Activated naive CD4-positive, alpha-beta T cell treated with anti-CD3 and anti-CD28 coated beads for 36 hours (primary cell): ENCODE data around the gene NEK6. TPM values are rescaled to one million over a fixed set of nuclear protein-coding genes. Genes with fewer than 3 reads are reported as not detected.

ENCODE experiments used
- CTCF ChIA-PET: fragments of 350-600 bp; sonication (Branson Sonifier 250); formaldehyde crosslinking; loops from one replicate; lab custom pipeline; 2021; ENCODE audit warnings: antibody characterized with exemption; lab: Charles Lee
- DNase-seq: peaks from one replicate; pipeline ENCODE4 v3.0.0-alpha.2; 2020
- H3K27ac Mint-ChIP-seq: one replicate; pipeline ENCODE4 v1.8.0; 2021; ENCODE audit warnings: mild to moderate bottlenecking, mixed read lengths
- H3K27me3 Mint-ChIP-seq: one replicate; pipeline ENCODE4 v1.8.0; 2021; ENCODE audit warnings: low read depth, mixed read lengths
- H3K36me3 Mint-ChIP-seq: one replicate; pipeline ENCODE4 v1.8.0; 2021; ENCODE audit warnings: low read depth, mixed read lengths
- H3K4me1 Mint-ChIP-seq: one replicate; pipeline ENCODE4 v1.8.0; 2021; ENCODE audit warnings: low read depth, mixed read lengths
- H3K4me3 Mint-ChIP-seq: one replicate; pipeline ENCODE4 v1.8.0; 2021; ENCODE audit warnings: mild to moderate bottlenecking, moderate library complexity, mixed read lengths
- H3K9me3 Mint-ChIP-seq: one replicate; pipeline ENCODE4 v1.8.0; 2021; ENCODE audit warnings: mixed read lengths
- intact Hi-C: fragments of 100-400 bp; cut with micrococcal nuclease; formaldehyde crosslinking; loops from one replicate; pipeline ENCODE4 v1.15.1; 2023
- total RNA-seq, 2 experiments: library from RNA; stranded (reverse); gene quantifications; one replicate each; pipeline ENCODE4 v1.2.3, GENCODE V29; 2021

NEK6 gene
- total RNA-seq, 2 experiments from 2014 or later, result 0.89 to 1.5 TPM

GRCh38 chr9:124327491-124327890 lies 69.7 kb downstream of the NEK6 start:
- no peaks in the 10 kb centered on the region for H3K27me3 Mint-ChIP-seq
- intact Hi-C loops, result no loop called here
- CTCF ChIA-PET, result no interaction called here

GRCh38 chr9:124328285-124328684 lies 70.5 kb downstream of the NEK6 start:
- Mint-ChIP-seq H3K4me3 (no peak overlapping the region), H3K27me3 (no peaks in the 10 kb centered on the region), H3K4me1 (no peaks in the 10 kb centered on the region), H3K36me3 (no peaks in the 10 kb centered on the region), H3K27ac (no peak overlapping the region), H3K9me3 (no peaks in the 10 kb centered on the region)
- no peak for DNase-seq
- intact Hi-C loops, result no loop called here
- CTCF ChIA-PET, result interaction anchor here (0.6 kb wide), 1 partner anchor 202 kb away, joined by 3 read pairs; no protein-coding TSS in a partner anchor

More at GRCh38 chr9:124327491-124327890, 69.7 kb downstream of the NEK6 start:
- H3K4me1 Mint-ChIP-seq, result no peaks in the 10 kb centered on the region
- DNase-seq, result no peak
- H3K9me3 Mint-ChIP-seq, result no peaks in the 10 kb centered on the region
- H3K4me3 Mint-ChIP-seq, result no peak overlapping the region
- no peak overlapping the region for H3K27ac Mint-ChIP-seq
- no peaks in the 10 kb centered on the region for H3K36me3 Mint-ChIP-seq

- no peaks in the 10 kb centered on the region for H3K36me3 Mint-ChIP-seq
- intact Hi-C loops, result no loop called here
- H3K27me3 Mint-ChIP-seq, result no peaks in the 10 kb centered on the region
- H3K9me3 Mint-ChIP-seq, result no peaks in the 10 kb centered on the region
- no peak for DNase-seq
- CTCF ChIA-PET, result no interaction called here
- H3K4me3 Mint-ChIP-seq, result no peak overlapping the region
- no peaks in the 10 kb centered on the region for H3K4me1 Mint-ChIP-seq
- H3K27ac Mint-ChIP-seq, result no peak overlapping the region
Observed at GRCh38 chr9:124329206-124329792, 71.5 kb downstream of the NEK6 start.

GRCh38 chr9:124330011-124330697 lies 72.4 kb downstream of the NEK6 start:
- no peaks in the 10 kb centered on the region for H3K27me3 Mint-ChIP-seq
- H3K27ac Mint-ChIP-seq, result no peak overlapping the region
- CTCF ChIA-PET, result interaction anchor here (0.6 kb wide), 1 partner anchor 101 kb away, joined by 3 read pairs; no protein-coding TSS in a partner anchor
- no peak overlapping the region for H3K4me3 Mint-ChIP-seq
- no peak for DNase-seq
- no peaks in the 10 kb centered on the region for H3K9me3 Mint-ChIP-seq
- H3K4me1 Mint-ChIP-seq, result no peaks in the 10 kb centered on the region
- intact Hi-C loops, result no loop called here
- no peaks in the 10 kb centered on the region for H3K36me3 Mint-ChIP-seq

GRCh38 chr9:124331580-124331979 lies 73.8 kb downstream of the NEK6 start:
- DNase-seq, result no peak
- no peaks in the 10 kb centered on the region for H3K27me3 Mint-ChIP-seq
- no peaks in the 10 kb centered on the region for H3K4me1 Mint-ChIP-seq
- no peak overlapping the region for H3K4me3 Mint-ChIP-seq
- H3K27ac Mint-ChIP-seq, result no peak overlapping the region
- H3K36me3 Mint-ChIP-seq, result no peaks in the 10 kb centered on the region
- CTCF ChIA-PET, result no interaction called here
- no peaks in the 10 kb centered on the region for H3K9me3 Mint-ChIP-seq
- intact Hi-C loops, result no loop called here

- intact Hi-C loops, result no loop called here
- Mint-ChIP-seq H3K36me3 (no peaks in the 10 kb centered on the region), H3K27me3 (no peaks in the 10 kb centered on the region), H3K4me1 (no peaks in the 10 kb centered on the region), H3K4me3 (no peak overlapping the region), H3K27ac (no peak overlapping the region), H3K9me3 (peaks cover 3% of the 10 kb centered on the region)
- CTCF ChIA-PET, result no interaction called here
- no peak for DNase-seq
Observed at GRCh38 chr9:124332361-124333202, 74.8 kb downstream of the NEK6 start.

GRCh38 chr9:124333203-124333579 lies 75.4 kb downstream of the NEK6 start:
- Mint-ChIP-seq H3K36me3 (no peaks in the 10 kb centered on the region), H3K4me1 (no peaks in the 10 kb centered on the region), H3K9me3 (peaks cover 6% of the 10 kb centered on the region), H3K27me3 (no peaks in the 10 kb centered on the region), H3K27ac (no peak overlapping the region), H3K4me3 (no peak overlapping the region)
- no peak for DNase-seq
- intact Hi-C loops, result no loop called here
- CTCF ChIA-PET, result no interaction called here

GRCh38 chr9:124334568-124335319 lies 77.0 kb downstream of the NEK6 start:
- Mint-ChIP-seq H3K27ac (no peak overlapping the region), H3K27me3 (no peaks in the 10 kb centered on the region), H3K36me3 (no peaks in the 10 kb centered on the region), H3K4me3 (no peak overlapping the region), H3K9me3 (peaks cover 11% of the 10 kb centered on the region), H3K4me1 (no peaks in the 10 kb centered on the region)
- no peak for DNase-seq
- CTCF ChIA-PET, result no interaction called here
- intact Hi-C loops, result no loop called here

GRCh38 chr9:124335320-124335707 lies 77.6 kb downstream of the NEK6 start:
- Mint-ChIP-seq H3K27me3 (no peaks in the 10 kb centered on the region), H3K4me1 (no peaks in the 10 kb centered on the region), H3K27ac (no peak overlapping the region), H3K36me3 (no peaks in the 10 kb centered on the region), H3K9me3 (peaks cover 11% of the 10 kb centered on the region), H3K4me3 (no peak overlapping the region)
- DNase-seq, result no peak
- intact Hi-C loops, result no loop called here
- CTCF ChIA-PET, result interaction anchor here (0.7 kb wide), 1 partner anchor 221 kb away, joined by 3 read pairs; no protein-coding TSS in a partner anchor

GRCh38 chr9:124337562-124337961 lies 79.8 kb downstream of the NEK6 start:
- H3K4me3 Mint-ChIP-seq, result no peak overlapping the region
- CTCF ChIA-PET, result no interaction called here
- H3K27ac Mint-ChIP-seq, result no peak overlapping the region
- no peaks in the 10 kb centered on the region for H3K27me3 Mint-ChIP-seq
- no peak for DNase-seq
- peaks cover 11% of the 10 kb centered on the region for H3K9me3 Mint-ChIP-seq
- no peaks in the 10 kb centered on the region for H3K36me3 Mint-ChIP-seq
- H3K4me1 Mint-ChIP-seq, result no peaks in the 10 kb centered on the region
- intact Hi-C loops, result no loop called here

GRCh38 chr9:124339603-124340146 lies 81.9 kb downstream of the NEK6 start:
- H3K4me1 Mint-ChIP-seq, result no peaks in the 10 kb centered on the region
- no peak for DNase-seq
- no peaks in the 10 kb centered on the region for H3K27me3 Mint-ChIP-seq
- H3K4me3 Mint-ChIP-seq, result no peak overlapping the region
- no peaks in the 10 kb centered on the region for H3K36me3 Mint-ChIP-seq
- H3K27ac Mint-ChIP-seq, result no peak overlapping the region
- CTCF ChIA-PET, result no interaction called here
- H3K9me3 Mint-ChIP-seq, result peaks cover 11% of the 10 kb centered on the region
- intact Hi-C loops, result no loop called here
